Stimulated activated CD4-positive, alpha-beta T cell treated with anti-CD3 and anti-CD28 coated beads, Interleukin-12 subunit alpha, Interleukin-12 subunit beta, amount 100 ng/mL, for 4 hours (primary cell): ENCODE results near the gene SLC9C2.
"Not testable (repeated sequence)": the region's sequence is repeated elsewhere in the genome, so short reads cannot be mapped to it uniquely, and the experiment has no call there.

Experiments used
- DNase-seq: peaks from one replicate; pipeline ENCODE4 v3.0.0-alpha.2; 2020

Gene SLC9C2

GRCh38 chr1:173527151-173527826, 75.6 kb downstream of the SLC9C2 start:
- DNase-seq = no peak

DNA sequence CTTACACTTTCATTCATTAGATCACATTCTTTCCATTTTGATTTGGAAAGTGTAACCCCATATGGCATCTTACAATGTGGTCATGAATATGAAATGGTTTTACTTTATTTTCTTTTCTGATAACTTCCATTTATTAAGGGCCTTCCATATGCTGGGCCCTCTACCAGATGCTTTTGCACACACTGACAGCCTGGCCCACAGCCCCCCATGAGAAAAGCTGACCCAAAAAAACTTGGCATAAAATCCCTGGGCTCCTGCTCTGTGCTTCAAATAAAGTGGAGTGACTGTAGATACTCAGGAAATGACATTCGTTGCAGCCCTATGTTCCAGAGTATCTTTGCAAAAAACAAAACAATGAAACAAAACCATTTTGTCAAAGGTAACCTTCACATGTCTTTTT, 76.9 kb downstream of the SLC9C2 start:
- no peak for DNase-seq

GRCh38 chr1:173523329-173523728, 79.5 kb downstream of the SLC9C2 start:
- DNase-seq = no peak

GRCh38 chr1:173520799-173521198, 82.1 kb downstream of the SLC9C2 start:
- DNase-seq = no peak

GRCh38 chr1:173514503-173514902, 88.4 kb downstream of the SLC9C2 start:
- not testable (repeated sequence) for DNase-seq

- DNase-seq = no peak
Measured at GRCh38 chr1:173509797-173510196, 93.1 kb downstream of the SLC9C2 start.

GRCh38 chr1:173508541-173508940, 94.3 kb downstream of the SLC9C2 start:
- no peak for DNase-seq

- DNase-seq = no peak
Measured at GRCh38 chr1:173507847-173508209, 95.0 kb downstream of the SLC9C2 start.

GRCh38 chr1:173507205-173507846, 95.5 kb downstream of the SLC9C2 start:
- no peak for DNase-seq

- DNase-seq = no peak
Measured at GRCh38 chr1:173506437-173506836, 96.4 kb downstream of the SLC9C2 start.

DNA sequence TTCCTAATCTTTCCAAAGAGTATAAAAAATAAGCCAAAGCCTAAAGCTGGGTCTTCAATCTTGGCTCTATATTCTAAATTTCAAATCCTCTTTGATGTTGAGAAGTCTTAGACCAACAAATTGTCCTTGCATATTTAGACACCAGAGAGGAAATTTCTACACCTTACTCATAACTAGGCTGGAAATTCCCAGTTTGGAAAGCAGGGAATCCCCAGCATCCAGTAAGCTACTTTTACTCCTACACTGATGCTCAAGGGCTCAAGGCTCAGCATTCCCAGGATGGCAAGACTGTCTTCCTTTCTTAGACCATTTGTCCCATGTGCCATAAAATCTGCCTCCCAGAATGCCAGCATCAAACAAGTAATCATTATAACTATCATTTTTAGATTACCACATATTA, 97.5 kb downstream of the SLC9C2 start:
- no peak for DNase-seq

DNA sequence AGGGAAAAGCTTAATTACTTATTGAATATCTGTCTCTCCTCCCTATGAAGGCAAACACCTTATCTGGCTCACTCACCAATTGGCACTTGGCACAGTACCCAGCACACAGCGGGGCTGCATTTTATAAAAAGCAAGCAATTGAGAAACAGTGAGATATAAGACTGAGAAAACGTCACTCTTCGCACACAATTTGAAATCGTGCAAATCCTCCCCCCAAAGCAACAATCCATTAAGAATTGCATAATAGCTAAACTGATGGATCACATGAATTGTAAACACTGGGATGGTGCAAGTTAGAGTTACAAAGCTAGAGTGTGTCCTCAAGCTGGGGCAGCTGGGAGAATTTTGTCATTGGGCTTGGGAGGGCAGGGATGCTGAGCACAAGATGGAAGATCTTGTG, 98.6 kb downstream of the SLC9C2 start:
- DNase-seq = no peak

DNA sequence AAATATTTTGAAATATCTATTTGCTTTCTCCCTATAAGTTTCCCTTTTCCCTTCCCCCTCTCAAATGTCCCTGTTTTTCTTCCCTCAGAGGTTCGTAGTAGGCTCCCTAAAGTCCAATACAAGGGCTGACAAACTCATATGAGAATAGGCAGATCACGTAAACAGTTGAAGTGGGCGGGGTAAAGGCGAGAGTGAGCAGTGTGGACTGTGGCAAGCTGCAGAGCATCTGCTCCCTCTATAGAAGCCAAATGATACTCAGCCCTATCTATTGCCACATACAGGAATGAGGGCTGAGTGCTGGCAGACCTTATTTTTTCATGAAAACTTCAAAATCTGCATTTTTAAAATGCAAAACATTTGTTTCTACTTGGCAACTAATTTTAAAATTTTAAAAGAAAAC, 99.5 kb downstream of the SLC9C2 start:
- no peak for DNase-seq

GRCh38 chr1:173502104-173502503, 100.8 kb downstream of the SLC9C2 start:
- no peak for DNase-seq

- no peak for DNase-seq
Measured at GRCh38 chr1:173499729-173500128, 103.1 kb downstream of the SLC9C2 start.

GRCh38 chr1:173496757-173497320, 106.0 kb downstream of the SLC9C2 start:
- DNase-seq = no peak

- DNase-seq = no peak
Measured at GRCh38 chr1:173495609-173496267, 107.1 kb downstream of the SLC9C2 start.

- DNase-seq = not testable (repeated sequence)
Measured at GRCh38 chr1:173493125-173493524, 109.7 kb downstream of the SLC9C2 start.

- DNase-seq = no peak
Measured at GRCh38 chr1:173491508-173491907, 111.4 kb downstream of the SLC9C2 start.

- no peak for DNase-seq
Measured at GRCh38 chr1:173489929-173490328, 112.9 kb downstream of the SLC9C2 start.

- DNase-seq = no peak
Measured at GRCh38 chr1:173489149-173489600, 113.7 kb downstream of the SLC9C2 start.

GRCh38 chr1:173488001-173488400, 114.9 kb downstream of the SLC9C2 start:
- DNase-seq = no peak

- no peak for DNase-seq
Measured at GRCh38 chr1:173485401-173485800, 117.5 kb downstream of the SLC9C2 start.

DNA sequence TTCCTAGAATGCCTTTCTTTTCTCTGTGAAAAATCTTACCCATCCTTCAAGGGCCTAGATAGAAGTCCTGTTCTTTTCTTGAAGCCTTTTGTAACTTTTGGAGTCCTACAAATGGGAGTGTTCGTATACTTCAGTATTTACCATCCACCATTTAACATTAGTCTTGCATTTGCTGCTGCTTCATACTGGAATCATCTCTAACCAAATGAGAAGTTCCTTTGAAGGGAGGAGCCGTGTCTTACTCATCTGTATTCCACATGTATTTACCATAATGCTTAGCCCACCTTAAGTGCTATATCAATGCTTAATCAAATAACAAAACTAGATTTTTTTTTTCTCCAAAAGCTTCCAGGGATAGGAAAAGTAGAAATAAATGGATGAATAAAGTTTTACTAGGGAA, 118.6 kb downstream of the SLC9C2 start:
- no peak for DNase-seq
